DND-41 (cell line): ENCODE data around the gene ZAP70.
A peak's percentile ranks its signal among the peaks of the same experiment; 100 is the strongest.
"Not testable (repeated sequence)": the region's sequence is repeated elsewhere in the genome, so short reads cannot be mapped to it uniquely, and the experiment has no call there.

Experiments used
- ATAC-seq: fragments of 200-7000 bp; cut with Tn5 transposase; 3 replicates; pipeline ENCODE4 v1.9.1; 2021; ENCODE audit warnings: low read depth; ENCODE audit not compliant: insufficient read depth
- DNase-seq: peaks from one replicate; pipeline ENCODE4 v3.0.0-alpha.2; 2020
- H2AFZ ChIP-seq: 2 replicates; pipeline ENCODE4 v1.6.0; 2012; ENCODE audit warnings: low read depth, low read length
- H3K27ac ChIP-seq: 2 replicates; pipeline ENCODE4 v1.5.1; 2012; ENCODE audit warnings: low read length, inconsistent platforms
- H3K27me3 ChIP-seq: fragments of 200-600 bp; sonication (generic); 2 replicates; pipeline ENCODE4 v1.6.0; 2012; ENCODE audit warnings: low read length, mild to moderate bottlenecking, inconsistent platforms; ENCODE audit not compliant: insufficient read depth, poor library complexity
- H3K36me3 ChIP-seq: 2 replicates; pipeline ENCODE4 v1.5.1; 2012; ENCODE audit warnings: low read length, inconsistent platforms; ENCODE audit not compliant: insufficient read depth
- H3K4me1 ChIP-seq: 2 replicates; pipeline ENCODE4 v1.5.1; 2012; ENCODE audit warnings: mild to moderate bottlenecking, low read length; ENCODE audit not compliant: insufficient read depth
- H3K4me2 ChIP-seq: 2 replicates; pipeline ENCODE4 v1.6.0; 2012; ENCODE audit warnings: mild to moderate bottlenecking, moderate library complexity, low read length, inconsistent platforms; ENCODE audit not compliant: insufficient read depth
- H3K4me3 ChIP-seq, 2 experiments: fragments of 200-600 bp in 1 of 2; shearing (Covaris generic) in 1 of 2; 2 replicates each; pipeline ENCODE4 v1.5.1; 2012 to 2016; ENCODE audit warnings: inconsistent platforms in 2 of 2, low read length in 2 of 2, mild to moderate bottlenecking in 2 of 2, low read depth in 1 of 2, moderate library complexity in 1 of 2
- H3K79me2 ChIP-seq: 2 replicates; pipeline ENCODE4 v1.6.0; 2012; ENCODE audit warnings: low read length, inconsistent platforms; ENCODE audit not compliant: insufficient read depth
- H3K9ac ChIP-seq: 2 replicates; pipeline ENCODE4 v1.6.0; 2012; ENCODE audit warnings: low read depth, mild to moderate bottlenecking, inconsistent platforms, low read length, moderate library complexity
- H3K9me3 ChIP-seq: 2 replicates; pipeline ENCODE4 v1.5.1; 2012; ENCODE audit warnings: low read length, moderate library complexity, mild to moderate bottlenecking, inconsistent platforms; ENCODE audit not compliant: insufficient read depth, severe bottlenecking
- H4K20me1 ChIP-seq: 2 replicates; pipeline ENCODE4 v1.6.0; 2012; ENCODE audit warnings: low read length; ENCODE audit not compliant: insufficient read depth
- EZH2 ChIP-seq: IDR thresholded peaks from 3 replicates; pipeline ENCODE4 v1.6.1; 2012; ENCODE audit warnings: borderline replicate concordance, low read depth, mild to moderate bottlenecking, moderate library complexity, low read length, inconsistent platforms; ENCODE audit not compliant: severe bottlenecking
- TF ChIP-seq, protein P1 (sequence below): IDR thresholded peaks from 2 replicates; pipeline ENCODE4 v1.5.1; 2012; ENCODE audit warnings: borderline replicate concordance, low read length, moderate library complexity, mild to moderate bottlenecking; ENCODE audit not compliant: poor library complexity, severe bottlenecking; ENCODE audit errors: extremely low read depth

The ZAP70 gene

DNA sequence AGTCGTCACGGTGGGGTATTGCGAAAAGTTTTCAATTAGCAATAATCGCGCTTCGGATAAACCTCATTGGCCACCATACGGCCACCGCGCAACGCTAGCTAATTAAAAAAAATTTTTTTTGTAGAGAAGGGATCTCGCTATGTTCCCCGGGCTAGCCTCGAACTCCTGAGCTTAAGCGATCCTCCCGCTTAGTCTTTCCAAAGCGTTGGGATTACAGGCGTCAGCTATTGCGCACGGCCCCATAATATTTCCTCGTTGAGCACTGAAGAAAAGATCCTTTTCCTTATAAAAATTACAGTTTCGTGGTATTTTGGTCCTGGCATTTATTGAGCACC lies 48.8 kb upstream of the ZAP70 start:
- H4K20me1 ChIP-seq = peaks cover 26% of the 10 kb centered on the region
- peaks cover 34% of the 10 kb centered on the region for H3K4me1 ChIP-seq
- peak overlapping the region; percentile 86 for H3K27ac ChIP-seq
- TF ChIP-seq, protein P1, sequence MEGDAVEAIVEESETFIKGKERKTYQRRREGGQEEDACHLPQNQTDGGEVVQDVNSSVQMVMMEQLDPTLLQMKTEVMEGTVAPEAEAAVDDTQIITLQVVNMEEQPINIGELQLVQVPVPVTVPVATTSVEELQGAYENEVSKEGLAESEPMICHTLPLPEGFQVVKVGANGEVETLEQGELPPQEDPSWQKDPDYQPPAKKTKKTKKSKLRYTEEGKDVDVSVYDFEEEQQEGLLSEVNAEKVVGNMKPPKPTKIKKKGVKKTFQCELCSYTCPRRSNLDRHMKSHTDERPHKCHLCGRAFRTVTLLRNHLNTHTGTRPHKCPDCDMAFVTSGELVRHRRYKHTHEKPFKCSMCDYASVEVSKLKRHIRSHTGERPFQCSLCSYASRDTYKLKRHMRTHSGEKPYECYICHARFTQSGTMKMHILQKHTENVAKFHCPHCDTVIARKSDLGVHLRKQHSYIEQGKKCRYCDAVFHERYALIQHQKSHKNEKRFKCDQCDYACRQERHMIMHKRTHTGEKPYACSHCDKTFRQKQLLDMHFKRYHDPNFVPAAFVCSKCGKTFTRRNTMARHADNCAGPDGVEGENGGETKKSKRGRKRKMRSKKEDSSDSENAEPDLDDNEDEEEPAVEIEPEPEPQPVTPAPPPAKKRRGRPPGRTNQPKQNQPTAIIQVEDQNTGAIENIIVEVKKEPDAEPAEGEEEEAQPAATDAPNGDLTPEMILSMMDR = no peak
- no peak for TF ChIP-seq EZH2
- no peaks in the 10 kb centered on the region for H3K27me3 ChIP-seq
- H3K79me2 ChIP-seq = peaks cover 41% of the 10 kb centered on the region
- no peak for DNase-seq
- peak overlapping the region; percentile 60 to 66 for H3K4me3 ChIP-seq
- peak overlapping the region; percentile 74 for H3K4me2 ChIP-seq
- peaks cover 25% of the 10 kb centered on the region for H3K36me3 ChIP-seq
- ATAC-seq = no peak
- H2AFZ ChIP-seq = peak overlapping the region; percentile 71
- no peaks in the 10 kb centered on the region for H3K9me3 ChIP-seq
- H3K9ac ChIP-seq = peak overlapping the region; percentile 85

DNA sequence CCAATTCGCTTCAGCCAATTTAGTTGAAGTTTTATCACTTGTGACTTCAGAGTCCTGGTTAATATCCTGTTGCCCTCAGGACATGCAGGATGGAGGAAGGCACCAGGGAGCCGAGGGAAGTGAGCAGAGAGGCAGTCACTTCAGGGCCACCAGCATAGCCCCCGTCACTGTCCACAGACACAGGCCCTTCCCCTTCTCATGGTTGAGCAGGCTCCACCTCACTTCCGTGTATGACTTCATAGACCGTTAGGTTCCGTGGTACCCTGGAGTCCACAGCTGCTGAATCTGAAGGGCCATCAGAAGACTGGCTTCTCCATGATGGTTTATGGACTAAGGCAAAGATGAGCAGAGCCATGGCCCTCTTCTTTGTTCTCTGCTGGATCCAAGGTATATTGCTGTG lies 43.9 kb upstream of the ZAP70 start, which contains the start of gene C2orf92:
C2orf92 (plus strand) TSS at position 266 of the 400 bp plus-strand sequence; CDS start at position 342, 76 bp downstream.
- ATAC-seq (no peak), DNase-seq (no peak)
- Histone ChIP-seq H3K4me3 (no peak within 1 kb of the TSS), H3K9ac (no peak within 1 kb of the TSS), H4K20me1 (no peaks in the 10 kb centered on the region), H3K9me3 (no peaks in the 10 kb centered on the region), H2AFZ (no peak within 1 kb of the TSS), H3K4me2 (no peak within 1 kb of the TSS), H3K36me3 (no peaks in the 10 kb centered on the region), H3K27ac (no peak within 1 kb of the TSS), H3K27me3 (no peaks in the 10 kb centered on the region), H3K4me1 (peaks cover 10% of the 10 kb centered on the region), H3K79me2 (no peaks in the 10 kb centered on the region)
- TF ChIP-seq, protein P1 = no peak
- no peak for TF ChIP-seq EZH2

DNA sequence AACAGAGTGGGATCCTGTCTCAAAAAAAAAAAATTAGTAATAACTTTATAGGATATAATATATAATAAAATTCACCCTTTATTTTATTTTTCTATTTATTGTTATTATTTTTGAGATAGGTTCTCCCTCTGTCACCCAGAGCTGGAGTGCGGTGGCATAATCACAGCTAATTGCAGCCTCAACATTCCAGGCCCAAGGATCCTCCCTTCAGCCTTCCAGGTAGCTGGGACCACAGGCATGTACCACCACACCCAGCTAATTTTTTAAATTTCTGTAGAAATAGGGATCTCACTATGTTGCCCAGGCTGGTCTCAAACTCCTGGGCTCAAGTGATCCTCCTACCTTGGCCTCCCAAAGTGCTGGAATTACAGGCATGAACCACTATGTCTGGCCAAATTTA lies 42.9 kb upstream of the ZAP70 start:
- Histone ChIP-seq H4K20me1 (no peaks in the 10 kb centered on the region), H3K27ac (no peak overlapping the region), H3K36me3 (no peaks in the 10 kb centered on the region), H3K9ac (no peak overlapping the region), H3K4me3 (no peak overlapping the region), H3K9me3 (no peaks in the 10 kb centered on the region), H3K4me1 (no peaks in the 10 kb centered on the region; the same call in 1 of the 2 replicates), H2AFZ (no peak overlapping the region), H3K27me3 (no peaks in the 10 kb centered on the region), H3K79me2 (no peaks in the 10 kb centered on the region), H3K4me2 (no peak overlapping the region)
- ATAC-seq (no peak), DNase-seq (no peak)
- TF ChIP-seq, protein P1 = no peak
- TF ChIP-seq EZH2 = no peak

DNA sequence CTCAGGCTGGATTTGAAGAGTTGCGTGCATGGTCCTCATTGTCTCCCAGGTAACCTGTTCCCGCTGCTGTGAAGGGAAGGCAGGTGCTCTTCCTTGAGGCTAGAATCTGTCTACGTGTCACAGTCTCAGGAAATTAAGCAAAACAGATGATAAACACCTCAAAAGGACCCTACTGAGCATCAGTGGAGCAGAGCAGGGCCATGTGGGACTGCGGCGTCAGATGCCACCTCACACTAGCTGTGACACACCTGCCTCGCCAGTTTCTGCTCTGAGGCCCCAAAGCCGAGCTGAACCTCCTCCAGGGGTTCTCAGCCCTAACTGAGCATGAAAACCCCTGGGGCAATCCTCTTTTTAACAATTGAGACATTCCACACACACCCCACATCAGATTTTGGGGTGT lies 41.9 kb upstream of the ZAP70 start:
- no peaks in the 10 kb centered on the region for H3K36me3 ChIP-seq
- no peaks in the 10 kb centered on the region for H3K79me2 ChIP-seq
- H3K4me1 ChIP-seq = no peaks in the 10 kb centered on the region
- no peak for ATAC-seq
- H3K9me3 ChIP-seq = no peaks in the 10 kb centered on the region
- no peak overlapping the region for H3K4me3 ChIP-seq
- no peaks in the 10 kb centered on the region for H3K27me3 ChIP-seq
- H3K27ac ChIP-seq = no peak overlapping the region
- TF ChIP-seq, protein P1 = no peak
- no peak for TF ChIP-seq EZH2
- no peak overlapping the region for H3K4me2 ChIP-seq
- no peaks in the 10 kb centered on the region for H4K20me1 ChIP-seq
- H2AFZ ChIP-seq = no peak overlapping the region
- no peak for DNase-seq
- no peak overlapping the region for H3K9ac ChIP-seq

DNA sequence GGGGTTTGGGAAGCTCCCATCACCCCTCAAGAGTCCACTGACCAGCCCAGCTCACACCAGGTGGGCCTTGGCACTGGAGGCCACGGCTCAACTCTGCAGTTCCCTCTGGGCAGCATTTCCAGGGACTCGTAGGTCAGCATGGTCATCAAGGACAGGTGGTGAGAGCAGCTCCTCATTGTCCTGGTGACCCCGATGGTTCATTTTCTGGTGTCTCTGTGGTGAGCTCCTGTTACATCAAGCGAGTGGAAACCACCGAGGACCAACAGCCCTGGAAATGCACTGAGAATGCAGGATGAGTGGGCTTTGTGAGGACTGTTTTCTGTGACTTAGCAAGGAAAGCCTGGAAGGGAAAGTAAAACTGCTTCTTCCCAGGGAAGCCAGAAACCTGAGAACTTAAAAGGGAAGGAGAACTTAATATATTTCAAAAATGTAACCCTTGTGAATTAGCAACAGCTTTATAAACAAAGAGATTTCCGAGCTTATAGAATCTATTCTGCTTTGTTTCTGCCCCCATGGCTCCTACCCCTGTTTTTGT lies 40.7 kb upstream of the ZAP70 start:
- not testable (repeated sequence) for H3K9ac ChIP-seq, H3K4me3 ChIP-seq, H3K9me3 ChIP-seq, H3K4me2 ChIP-seq, H4K20me1 ChIP-seq, H3K36me3 ChIP-seq, H3K79me2 ChIP-seq, H3K27me3 ChIP-seq, DNase-seq, ATAC-seq, H2AFZ ChIP-seq, H3K27ac ChIP-seq, H3K4me1 ChIP-seq
